ENCODE measurements around the gene EVL. TPM values are rescaled to one million over a fixed set of nuclear protein-coding genes. Genes with fewer than 3 reads are reported as not detected.
"Not testable (repeated sequence)": the region's sequence is repeated elsewhere in the genome, so short reads cannot be mapped to it uniquely, and the experiment has no call there.

The EVL gene
- total and polyA plus RNA-seq, 2 donors (not counting 1 experiment from before 2014, with no cell fraction given), result 23.5 to 28.1 TPM

DNA sequence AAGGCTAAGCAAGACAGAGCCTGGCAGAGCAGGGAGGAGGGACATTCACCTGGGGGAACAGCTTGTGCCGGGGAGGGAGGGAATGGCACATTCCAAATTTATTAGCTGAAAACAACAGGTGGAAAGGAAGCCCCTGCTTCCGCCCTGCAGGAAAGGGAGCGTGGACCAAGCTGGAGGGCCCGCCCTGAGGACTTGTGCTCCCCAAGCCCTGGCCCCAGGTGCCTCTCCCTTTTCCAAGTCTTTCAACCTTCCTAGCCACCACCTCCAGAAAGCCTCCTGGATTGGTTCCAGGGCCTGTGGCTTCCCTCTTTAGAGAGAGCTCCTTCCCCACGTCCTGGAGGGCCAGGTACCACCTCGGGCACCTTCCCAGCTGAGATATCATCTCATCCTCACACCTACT is 91.6 kb downstream of the EVL start:
- H3K27me3 ChIP-seq (ENCODE audit: control insufficient read depth, insufficient read depth, low read length), result peaks cover 23% of the 10 kb centered on the region
- TF ChIP-seq, protein P1, sequence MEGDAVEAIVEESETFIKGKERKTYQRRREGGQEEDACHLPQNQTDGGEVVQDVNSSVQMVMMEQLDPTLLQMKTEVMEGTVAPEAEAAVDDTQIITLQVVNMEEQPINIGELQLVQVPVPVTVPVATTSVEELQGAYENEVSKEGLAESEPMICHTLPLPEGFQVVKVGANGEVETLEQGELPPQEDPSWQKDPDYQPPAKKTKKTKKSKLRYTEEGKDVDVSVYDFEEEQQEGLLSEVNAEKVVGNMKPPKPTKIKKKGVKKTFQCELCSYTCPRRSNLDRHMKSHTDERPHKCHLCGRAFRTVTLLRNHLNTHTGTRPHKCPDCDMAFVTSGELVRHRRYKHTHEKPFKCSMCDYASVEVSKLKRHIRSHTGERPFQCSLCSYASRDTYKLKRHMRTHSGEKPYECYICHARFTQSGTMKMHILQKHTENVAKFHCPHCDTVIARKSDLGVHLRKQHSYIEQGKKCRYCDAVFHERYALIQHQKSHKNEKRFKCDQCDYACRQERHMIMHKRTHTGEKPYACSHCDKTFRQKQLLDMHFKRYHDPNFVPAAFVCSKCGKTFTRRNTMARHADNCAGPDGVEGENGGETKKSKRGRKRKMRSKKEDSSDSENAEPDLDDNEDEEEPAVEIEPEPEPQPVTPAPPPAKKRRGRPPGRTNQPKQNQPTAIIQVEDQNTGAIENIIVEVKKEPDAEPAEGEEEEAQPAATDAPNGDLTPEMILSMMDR (conservative IDR thresholded peaks at IDR 0.05 in 1 of 2, IDR thresholded peaks at IDR 0.05 in 1 of 2; ENCODE audit: low read depth in 1 of 2, low read length in 2 of 2), result no peak
- no peak for TF ChIP-seq EZH2 (IDR thresholded peaks at IDR 0.05; ENCODE audit: low read length, missing control alignments)
- no peaks in the 10 kb centered on the region for H3K4me1 ChIP-seq (ENCODE audit: control insufficient read depth, extremely low read depth, insufficient read depth, low read length)
- H3K9ac ChIP-seq (ENCODE audit: insufficient read depth, low read length), result no peak overlapping the region
- DNase-seq (ENCODE audit: low read depth in 2 of 2), result no peak
- H2AFZ ChIP-seq (ENCODE audit: low read length), result no peak overlapping the region
- H3K4me2 ChIP-seq (ENCODE audit: extremely low read depth, insufficient read depth, low read length), result no peak overlapping the region
- H3K36me3 ChIP-seq (ENCODE audit: control insufficient read depth, insufficient read depth, low read length), result no peaks in the 10 kb centered on the region
- H3K27ac ChIP-seq (ENCODE audit: insufficient read depth, low read length), result no peak overlapping the region
- H4K20me1 ChIP-seq (ENCODE audit: control insufficient read depth, extremely low read depth, insufficient read depth, low read length), result no peaks in the 10 kb centered on the region
- H3K4me3 ChIP-seq (replicated peaks in 1 of 4; ENCODE audit: control extremely low read depth in 1 of 4, insufficient read depth in 1 of 4, low read depth in 3 of 4, low read length in 4 of 4), result no peak overlapping the region
- no peaks in the 10 kb centered on the region for H3K9me3 ChIP-seq (ENCODE audit: control insufficient read depth, insufficient read depth, low read depth, low read length)
- no peaks in the 10 kb centered on the region for H3K79me2 ChIP-seq (ENCODE audit: control insufficient read depth, insufficient read depth, low read length)

DNA sequence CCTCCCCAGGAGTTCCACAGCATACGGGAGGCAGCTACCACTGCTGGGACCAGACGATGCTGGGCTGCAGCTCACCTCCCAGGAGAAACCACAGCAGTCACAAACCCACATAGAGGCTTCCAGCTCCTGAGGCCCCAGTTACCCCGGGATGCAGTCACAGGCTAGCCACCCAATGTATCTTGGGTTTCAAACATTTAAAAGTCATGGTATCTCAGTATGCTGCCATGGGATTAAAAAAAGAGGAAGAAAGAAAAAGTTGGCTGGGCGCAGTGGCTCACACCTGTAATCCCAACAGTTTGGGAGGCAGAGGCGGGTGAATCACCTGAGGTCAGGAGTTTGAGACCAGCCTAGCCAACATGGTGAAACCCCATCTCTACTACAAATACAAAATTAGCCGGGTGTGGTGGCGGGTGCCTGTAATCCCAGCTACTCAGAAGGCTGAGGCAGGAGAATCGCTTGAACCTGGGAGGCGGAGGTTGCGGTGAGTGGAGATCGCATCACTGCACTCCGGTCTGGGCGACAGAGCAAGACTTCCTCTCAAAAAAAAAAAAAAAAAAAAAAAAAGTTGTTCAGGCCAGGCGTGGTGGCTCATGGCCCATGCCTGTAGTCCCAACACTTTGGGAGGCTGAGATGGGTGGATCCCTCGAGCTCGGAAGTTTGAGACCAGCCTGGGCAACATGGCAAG is 92.5 kb downstream of the EVL start:
- not testable (repeated sequence) for H3K4me2 ChIP-seq (ENCODE audit: extremely low read depth, insufficient read depth, low read length); H2AFZ ChIP-seq (ENCODE audit: low read length); H4K20me1 ChIP-seq (ENCODE audit: control insufficient read depth, extremely low read depth, insufficient read depth, low read length); H3K36me3 ChIP-seq (ENCODE audit: control insufficient read depth, insufficient read depth, low read length); H3K4me3 ChIP-seq (replicated peaks in 1 of 4; ENCODE audit: control extremely low read depth in 1 of 4, insufficient read depth in 1 of 4, low read depth in 3 of 4, low read length in 4 of 4); DNase-seq (ENCODE audit: low read depth in 2 of 2); H3K9ac ChIP-seq (ENCODE audit: insufficient read depth, low read length); H3K4me1 ChIP-seq (ENCODE audit: control insufficient read depth, extremely low read depth, insufficient read depth, low read length); H3K9me3 ChIP-seq (ENCODE audit: control insufficient read depth, insufficient read depth, low read depth, low read length); H3K27ac ChIP-seq (ENCODE audit: insufficient read depth, low read length); H3K79me2 ChIP-seq (ENCODE audit: control insufficient read depth, insufficient read depth, low read length)
- H3K27me3 ChIP-seq (ENCODE audit: control insufficient read depth, insufficient read depth, low read length), result peaks cover 23% of the 10 kb centered on the region

DNA sequence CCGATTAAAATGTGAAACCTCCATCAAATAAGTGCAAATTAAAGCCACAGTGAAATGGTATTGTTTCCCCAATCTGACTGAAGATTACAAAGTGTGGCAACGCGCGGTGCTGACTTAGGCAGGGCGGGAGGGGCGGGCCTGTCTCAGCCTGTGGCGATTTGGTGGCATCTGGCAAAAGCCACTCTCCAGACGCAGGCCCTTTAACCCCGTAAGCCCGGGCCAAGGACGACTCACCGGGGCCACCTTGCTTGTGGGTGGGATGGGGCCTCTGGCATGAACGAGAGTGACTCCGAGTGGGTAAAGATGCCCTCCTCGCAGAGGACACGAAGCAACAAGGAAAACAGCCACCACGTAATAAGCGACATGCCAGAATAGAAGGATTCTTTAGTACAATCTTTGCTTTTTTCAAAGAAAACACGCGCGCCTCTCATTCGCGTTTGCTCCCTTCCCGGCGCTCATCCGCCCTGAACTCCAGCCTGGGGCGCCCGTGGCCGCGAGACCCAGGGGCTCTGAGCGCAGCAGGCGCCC is 93.4 kb downstream of the EVL start:
- H3K9ac ChIP-seq (ENCODE audit: insufficient read depth, low read length), result no peak overlapping the region
- no peaks in the 10 kb centered on the region for H3K79me2 ChIP-seq (ENCODE audit: control insufficient read depth, insufficient read depth, low read length)
- peaks cover 23% of the 10 kb centered on the region for H3K27me3 ChIP-seq (ENCODE audit: control insufficient read depth, insufficient read depth, low read length)
- no peak for DNase-seq (ENCODE audit: low read depth in 2 of 2)
- H3K36me3 ChIP-seq (ENCODE audit: control insufficient read depth, insufficient read depth, low read length), result no peaks in the 10 kb centered on the region
- H3K4me2 ChIP-seq (ENCODE audit: extremely low read depth, insufficient read depth, low read length), result no peak overlapping the region
- no peak overlapping the region for H2AFZ ChIP-seq (ENCODE audit: low read length)
- no peaks in the 10 kb centered on the region for H3K4me1 ChIP-seq (ENCODE audit: control insufficient read depth, extremely low read depth, insufficient read depth, low read length)
- no peak overlapping the region for H3K27ac ChIP-seq (ENCODE audit: insufficient read depth, low read length)
- TF ChIP-seq, protein P1 (conservative IDR thresholded peaks at IDR 0.05 in 1 of 2, IDR thresholded peaks at IDR 0.05 in 1 of 2; ENCODE audit: low read depth in 1 of 2, low read length in 2 of 2), result no peak
- peak; percentile 55 for TF ChIP-seq EZH2 (IDR thresholded peaks at IDR 0.05; ENCODE audit: low read length, missing control alignments)
- H4K20me1 ChIP-seq (ENCODE audit: control insufficient read depth, extremely low read depth, insufficient read depth, low read length), result no peaks in the 10 kb centered on the region
- no peak overlapping the region for H3K4me3 ChIP-seq (replicated peaks in 1 of 4; ENCODE audit: control extremely low read depth in 1 of 4, insufficient read depth in 1 of 4, low read depth in 3 of 4, low read length in 4 of 4)
- H3K9me3 ChIP-seq (ENCODE audit: control insufficient read depth, insufficient read depth, low read depth, low read length), result no peaks in the 10 kb centered on the region

All from fibroblast of lung (primary cell).